Right lung (tissue), 5 donors: ENCODE results near the gene C14orf132. TPM values are rescaled to one million over a fixed set of nuclear protein-coding genes. Genes with fewer than 3 reads are reported as not detected.
A peak's percentile ranks its signal among the peaks of the same experiment; 100 is the strongest.

ENCODE experiments used
- DNase-seq, 2 donors: peaks; one replicate each; pipeline ENCODE4 v3.0.0-alpha.2; 2013
- polyA plus RNA-seq, 5 donors: library from polyadenylated mRNA; unstranded; fragments of 120-200 nt; gene quantifications; one replicate each; pipeline versions ENCODE4 v1.2.1 to v1.2.3, GENCODE V29; 2013; ENCODE audit warnings: inconsistent platforms in 1 of 5, low replicate concordance in 1 of 5; ENCODE audit not compliant: insufficient read length in 5 of 5, insufficient read depth in 1 of 5

C14orf132 gene
- polyA plus RNA-seq, 5 donors: 24.8 to 37.8 (median 29.5) TPM

- no peak for DNase-seq
Measured at GRCh38 chr14:96096639-96097610, 57.8 kb downstream of the C14orf132 start.

GRCh38 chr14:96097752-96098151 is 58.6 kb downstream of the C14orf132 start:
- no peak for DNase-seq

GRCh38 chr14:96098309-96098998 is 59.3 kb downstream of the C14orf132 start:
- no peak for DNase-seq

GRCh38 chr14:96098999-96099335 is 59.8 kb downstream of the C14orf132 start:
- DNase-seq: no peak

- peak; percentile 65 to 75 for DNase-seq
Measured at GRCh38 chr14:96100161-96101064, 61.3 kb downstream of the C14orf132 start.

- DNase-seq: no peak
Measured at GRCh38 chr14:96102081-96102856, 63.1 kb downstream of the C14orf132 start.

DNA sequence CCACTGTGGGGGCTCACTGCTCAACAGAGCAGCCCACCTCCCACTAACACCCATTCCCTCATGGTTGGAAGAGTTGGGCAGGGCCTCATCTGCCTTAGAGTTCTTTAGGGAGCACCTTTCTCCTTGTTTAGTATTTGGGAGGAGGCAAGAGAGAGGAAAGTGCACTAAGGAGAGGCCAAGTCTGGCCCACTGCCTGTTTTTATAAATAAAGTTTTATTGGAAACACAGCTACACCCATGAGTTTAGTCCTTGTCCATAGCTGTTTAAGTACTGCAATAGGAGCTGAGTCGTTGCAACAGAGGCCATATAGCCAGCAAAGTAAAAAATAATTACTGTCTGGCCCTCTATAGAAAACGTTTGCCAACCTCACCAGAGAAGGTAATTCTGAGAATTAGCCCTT is 63.9 kb downstream of the C14orf132 start:
- DNase-seq: no peak

DNA sequence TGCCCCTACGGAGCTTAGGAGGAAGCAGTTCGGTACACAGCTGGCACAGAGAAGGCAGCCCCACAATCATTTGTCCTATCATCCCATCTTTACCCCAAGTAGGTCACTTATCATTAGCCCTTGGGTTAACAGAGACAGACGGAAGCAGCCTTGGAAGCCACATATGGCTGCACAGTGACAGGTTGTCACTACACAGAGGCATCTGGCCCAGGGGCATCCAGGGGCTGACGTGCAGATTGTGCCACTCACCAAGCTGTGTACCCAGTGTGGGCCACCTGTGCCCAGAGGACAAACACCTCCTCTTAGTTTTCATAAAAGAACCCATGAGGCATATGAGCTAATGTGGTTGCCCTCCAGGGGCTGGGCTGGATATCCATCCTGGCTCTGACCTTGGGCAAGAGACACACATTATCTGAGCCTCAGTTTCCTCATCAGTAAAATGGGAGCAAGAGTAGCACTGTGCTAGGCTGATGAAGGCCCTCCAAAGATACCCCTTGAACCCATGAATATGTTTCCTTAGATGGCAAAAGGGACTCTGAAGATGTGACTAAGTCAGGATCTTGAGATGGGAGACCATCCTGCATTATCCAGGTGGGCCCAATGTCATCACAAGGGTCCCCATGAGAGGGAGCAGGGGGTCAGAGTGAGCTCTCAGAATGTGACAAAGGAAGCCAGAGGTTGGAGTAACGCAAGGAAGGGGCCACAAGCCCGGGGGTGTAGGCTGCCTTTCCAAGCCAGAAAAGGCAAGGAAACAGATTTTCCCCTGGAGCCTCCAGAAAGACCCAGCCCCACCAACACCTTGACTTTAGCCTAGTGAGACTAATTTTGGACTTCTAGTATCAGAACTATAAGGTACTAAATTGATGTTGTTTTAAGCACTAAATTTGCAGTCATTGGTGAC is 64.6 kb downstream of the C14orf132 start:
- no peak for DNase-seq

DNA sequence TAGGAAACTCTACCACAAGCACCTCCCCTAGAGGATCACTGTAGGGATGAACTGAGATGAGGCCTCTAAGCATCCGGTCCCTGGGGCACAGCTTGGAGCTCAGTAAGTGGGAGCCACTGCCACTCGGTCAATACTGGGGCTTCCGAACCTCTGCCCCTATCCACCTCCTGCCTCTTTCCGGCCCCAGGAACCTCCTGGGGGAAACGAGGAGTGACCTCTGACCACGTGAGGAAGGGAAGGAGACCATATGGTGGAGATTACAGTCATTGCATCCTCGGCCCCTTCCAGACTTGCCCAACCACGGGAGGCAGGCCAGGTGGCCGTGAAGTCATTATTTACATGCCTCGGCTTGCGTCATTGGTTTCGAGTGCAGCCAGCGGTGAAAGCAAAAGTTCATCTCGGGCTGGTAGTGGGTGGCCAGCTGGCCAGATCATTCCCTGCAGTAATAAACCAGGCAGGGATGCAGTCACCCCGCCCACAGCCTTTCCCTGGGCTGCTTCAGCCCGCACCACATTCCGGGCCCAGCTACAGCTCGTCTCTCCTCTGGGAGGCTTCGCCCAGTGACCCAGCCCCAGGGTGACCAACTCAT is 65.4 kb downstream of the C14orf132 start:
- peak; percentile 75 to 83 for DNase-seq

- DNase-seq: no peak
Measured at GRCh38 chr14:96105089-96105925, 66.1 kb downstream of the C14orf132 start.

GRCh38 chr14:96105926-96106441 is 66.8 kb downstream of the C14orf132 start:
- no peak for DNase-seq

DNA sequence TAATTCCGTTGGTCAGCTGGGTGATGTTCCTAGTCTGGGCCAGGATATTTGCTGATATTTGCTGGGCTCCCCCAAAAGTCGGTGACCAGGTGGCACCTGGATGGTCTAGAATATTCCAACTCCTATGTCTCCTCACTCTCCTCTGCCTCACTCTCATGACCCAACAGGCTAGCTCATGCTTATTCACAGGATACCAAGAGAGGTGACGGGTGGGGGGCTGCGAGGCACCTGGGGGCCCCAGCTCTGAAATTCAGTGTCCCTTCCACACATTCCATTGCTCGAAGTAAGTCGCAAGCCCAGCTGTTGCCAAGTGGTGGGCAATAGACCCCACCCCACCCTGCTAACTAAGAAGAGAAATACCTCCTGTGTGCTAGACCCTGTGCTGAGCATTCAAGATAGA is 67.7 kb downstream of the C14orf132 start:
- DNase-seq: no peak

GRCh38 chr14:96108061-96108795 is 69.1 kb downstream of the C14orf132 start:
- no peak for DNase-seq

DNA sequence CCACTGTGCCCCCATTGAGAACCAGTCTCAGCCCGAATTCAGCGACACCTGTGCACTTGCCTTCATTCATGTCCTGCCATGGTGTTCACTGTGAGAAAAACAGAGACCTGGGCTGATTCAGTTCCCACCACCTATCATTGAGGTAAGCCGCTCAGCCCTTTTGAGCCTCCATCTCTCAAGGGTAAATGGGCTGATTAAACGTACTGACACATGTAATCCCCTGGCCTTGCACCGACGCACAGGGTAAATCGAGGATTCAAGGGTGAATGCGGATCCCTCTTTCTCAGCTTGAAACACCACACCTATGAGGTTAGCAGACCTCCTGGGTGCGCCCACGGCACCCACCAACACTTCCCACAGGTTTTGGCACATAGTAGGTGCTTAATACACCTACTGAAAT is 69.7 kb downstream of the C14orf132 start:
- DNase-seq: no peak

- DNase-seq: no peak
Measured at GRCh38 chr14:96109596-96110355, 70.6 kb downstream of the C14orf132 start.

DNA sequence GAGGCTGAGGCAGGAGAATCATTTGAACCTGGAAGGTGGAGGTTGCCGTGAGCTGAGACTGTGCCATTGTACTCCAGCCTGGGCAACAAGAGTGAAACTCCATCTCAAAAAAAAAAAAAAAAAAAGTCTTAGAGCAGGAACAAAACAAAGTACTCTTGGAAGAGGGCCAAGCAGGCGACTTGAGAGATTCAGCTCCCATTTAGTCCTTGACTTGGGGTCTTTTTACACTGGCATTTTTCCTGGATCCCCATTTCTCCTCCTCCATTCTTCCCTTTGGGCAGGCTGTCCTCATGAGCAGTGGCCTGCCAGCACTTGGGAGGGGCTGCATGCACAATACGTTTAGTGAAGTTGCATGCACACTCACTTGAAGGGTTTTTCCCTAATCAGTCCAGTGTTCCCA is 72.9 kb downstream of the C14orf132 start:
- DNase-seq: no peak

DNA sequence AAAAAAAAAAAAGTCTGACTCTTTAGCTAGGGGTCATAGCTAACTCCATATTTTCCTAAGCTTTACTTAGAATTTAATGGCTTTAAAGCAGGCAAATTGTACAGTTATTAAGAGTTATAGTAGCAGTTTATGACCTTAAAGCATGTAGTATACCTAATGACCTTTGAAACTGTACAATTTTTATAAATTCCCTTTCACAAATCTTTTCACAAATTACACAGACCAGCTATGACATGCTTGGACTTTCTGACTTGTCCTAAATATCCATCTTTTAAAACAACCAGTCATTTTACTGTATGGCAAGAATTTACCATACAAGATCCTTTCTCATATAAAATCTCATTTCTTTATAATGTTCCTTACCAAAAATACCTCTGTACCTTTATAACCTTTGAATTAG is 74.8 kb downstream of the C14orf132 start:
- DNase-seq: no peak
